SK-N-SH (cell line): Measurements from ENCODE around the gene COL23A1. TPM values are rescaled to one million over a fixed set of nuclear protein-coding genes. Genes with fewer than 3 reads are reported as not detected.
A peak's percentile ranks its signal among the peaks of the same experiment; 100 is the strongest.

Experiments
- CTCF ChIA-PET: fragments of 300-600, 350-600 bp; formaldehyde crosslinking; extraction: SDS; loops from one replicate; lab custom pipeline; 2021; lab: Yijun Ruan, JAX
- POLR2A ChIA-PET: fragments of 350-600 bp; sonication (Branson Sonifier 250); formaldehyde crosslinking; extraction: SDS; loops from one replicate; lab custom pipeline; 2020; ENCODE audit warnings: antibody characterized with exemption, inconsistent platforms; lab: Yijun Ruan, JAX
- DNase-seq: peaks from one replicate; pipeline ENCODE4 v3.0.0; 2012
- H2AFZ ChIP-seq: fragments of 200-600 bp; sonication (generic); 2 replicates; pipeline ENCODE4 v1.8.1; 2016; ENCODE audit warnings: antibody characterized with exemption, mild to moderate bottlenecking, low read depth
- H3F3A ChIP-seq: fragments of 200-600 bp; sonication (generic); replicated peaks from 2 replicates; pipeline ENCODE3; 2016; ENCODE audit warnings: antibody characterized with exemption, mild to moderate bottlenecking; ENCODE audit not compliant: insufficient read depth
- H3K27ac ChIP-seq, 2 experiments: fragments of 200-500 bp in 1 of 2; fragments of 200-600 bp in 1 of 2; sonication (Bioruptor generic) in 1 of 2; sonication (generic), shearing (Covaris generic) in 1 of 2; 2 replicates each; pipeline versions ENCODE4 v1.5.1 to v1.6.1; 2014 to 2016; ENCODE audit warnings: low read depth in 2 of 2, inconsistent platforms in 1 of 2, low read length in 1 of 2, mild to moderate bottlenecking in 1 of 2, mixed read lengths in 1 of 2
- H3K27me3 ChIP-seq: fragments of 200-600 bp; sonication (generic), shearing (Covaris generic); 2 replicates; pipeline ENCODE4 v1.6.1; 2016; ENCODE audit warnings: mixed run types; ENCODE audit not compliant: insufficient read depth
- H3K36me3 ChIP-seq, 2 experiments: fragments of 200-500 bp in 1 of 2; fragments of 200-600 bp in 1 of 2; sonication (Bioruptor generic) in 1 of 2; sonication (generic) in 1 of 2; replicated peaks in 1 of 2; 2 replicates each; pipeline versions ENCODE3 to v1.5.1; 2014 to 2016; ENCODE audit warnings: low read length in 1 of 2, mild to moderate bottlenecking in 1 of 2; ENCODE audit not compliant: insufficient read depth in 2 of 2, control insufficient read depth in 1 of 2
- H3K4me1 ChIP-seq, 2 experiments: fragments of 200-500 bp in 1 of 2; fragments of 200-600 bp in 1 of 2; sonication (Bioruptor generic) in 1 of 2; sonication (generic), shearing (Covaris generic) in 1 of 2; 2 replicates each; pipeline versions ENCODE4 v1.5.1 to v1.6.1; 2014 to 2016; ENCODE audit warnings: low read depth in 1 of 2, low read length in 1 of 2, mixed run types in 1 of 2; ENCODE audit not compliant: insufficient read depth in 2 of 2, control insufficient read depth in 1 of 2
- H3K4me2 ChIP-seq: fragments of 200-600 bp; sonication (generic), shearing (Covaris generic); 2 replicates; pipeline ENCODE4 v1.6.1; 2017; ENCODE audit warnings: mixed run types
- H3K4me3 ChIP-seq, 2 experiments: fragments of 200-500 bp in 1 of 2; fragments of 200-600 bp in 1 of 2; sonication (Bioruptor generic) in 1 of 2; sonication (generic), shearing (Covaris generic) in 1 of 2; 2 replicates each; pipeline versions ENCODE4 v1.5.1 to v1.8.1; 2014 to 2016; ENCODE audit warnings: low read depth in 2 of 2, inconsistent platforms in 1 of 2, low read length in 1 of 2, mild to moderate bottlenecking in 1 of 2, mixed read lengths in 1 of 2, moderate library complexity in 1 of 2
- H3K79me2 ChIP-seq: fragments of 200-600 bp; sonication (generic); 2 replicates; pipeline ENCODE4 v1.8.1; 2017; ENCODE audit warnings: mild to moderate bottlenecking; ENCODE audit not compliant: insufficient read depth
- H3K9ac ChIP-seq: fragments of 200-600 bp; sonication (generic); 2 replicates; pipeline ENCODE4 v1.6.1; 2017; ENCODE audit warnings: mixed run types
- H3K9me2 ChIP-seq: fragments of 200-600 bp; sonication (generic); 2 replicates; pipeline ENCODE4 v1.6.1; 2017; ENCODE audit warnings: mixed run types
- H3K9me3 ChIP-seq: fragments of 200-600 bp; sonication (generic); 2 replicates; pipeline ENCODE4 v1.6.1; 2017; ENCODE audit warnings: mixed run types, mild to moderate bottlenecking, moderate library complexity
- H4K20me1 ChIP-seq: fragments of 200-600 bp; sonication (generic); 2 replicates; pipeline ENCODE4 v1.6.1; 2017; ENCODE audit warnings: mild to moderate bottlenecking, mixed run types; ENCODE audit not compliant: insufficient read depth
- CTCF ChIP-seq: fragments of 200-600 bp; sonication (generic); IDR thresholded peaks from 2 replicates; pipeline ENCODE4 v1.6.1; 2017; ENCODE audit warnings: antibody characterized with exemption, mild to moderate bottlenecking, moderate library complexity
- EP300 ChIP-seq, 2 experiments: IDR thresholded peaks; 2 replicates each; pipeline versions ENCODE4 v1.4.0 to v1.6.1; 2012; ENCODE audit warnings: borderline replicate concordance in 1 of 2, low read depth in 1 of 2, low read length in 1 of 2
- EZH2phosphoT487 ChIP-seq: fragments of 200-600 bp; sonication (generic); IDR thresholded peaks from 2 replicates; pipeline ENCODE4 v1.6.1; 2017; ENCODE audit warnings: low read depth, mixed run types, mild to moderate bottlenecking, antibody characterized with exemption, moderate library complexity, borderline replicate concordance
- FOXJ3 ChIP-seq: sonication (generic); formaldehyde crosslinking; IDR thresholded peaks from 2 replicates; pipeline ENCODE4 v1.5.1; 2020; ENCODE audit warnings: mild to moderate bottlenecking, missing genetic modification reagents
- JUND ChIP-seq: IDR thresholded peaks from 2 replicates; pipeline ENCODE4 v1.4.0; 2012
- MEF2A ChIP-seq: IDR thresholded peaks from 2 replicates; pipeline ENCODE4 v1.4.0; 2012; ENCODE audit warnings: low read depth, borderline replicate concordance
- NFIC ChIP-seq: IDR thresholded peaks from 2 replicates; pipeline ENCODE4 v1.4.0; 2012; ENCODE audit warnings: borderline replicate concordance
- RAD21 ChIP-seq: IDR thresholded peaks from 2 replicates; pipeline ENCODE4 v1.6.1; 2012; ENCODE audit warnings: mild to moderate bottlenecking, low read length
- SIN3A ChIP-seq: IDR thresholded peaks from 2 replicates; pipeline ENCODE4 v1.6.1; 2012; ENCODE audit warnings: low read depth, mild to moderate bottlenecking, low read length, moderate library complexity, borderline replicate concordance
- SMC3 ChIP-seq: IDR thresholded peaks from 2 replicates; pipeline ENCODE4 v1.6.1; 2012; ENCODE audit warnings: low read depth, low read length, improper control_type of control experiment
- TCF12 ChIP-seq: IDR thresholded peaks from 2 replicates; pipeline ENCODE4 v1.4.0; 2012
- USF1 ChIP-seq: IDR thresholded peaks from 2 replicates; pipeline ENCODE4 v1.4.0; 2012; ENCODE audit warnings: low read depth, borderline replicate concordance
- USF2 ChIP-seq: fragments of 150-350 bp; IDR thresholded peaks from 2 replicates; pipeline ENCODE4 v1.6.1; 2017; ENCODE audit warnings: antibody characterized with exemption, low read length, low read depth, borderline replicate concordance
- YY1 ChIP-seq: IDR thresholded peaks from 2 replicates; pipeline ENCODE4 v1.4.0; 2012; ENCODE audit warnings: low read depth, mild to moderate bottlenecking
- WGBS: methylation state at CpG from one replicate; pipeline ENCODE4 v1.1.6; 2017; ENCODE audit warnings: low lambda C conversion rate; 5-methylcytosine and 5-hydroxymethylcytosine counted together
- polyA plus RNA-seq, 3 experiments: library from polyadenylated mRNA; depleted of rRNA; stranded (reverse); fragments of >200 nt; gene quantifications; 2 replicates each; pipeline ENCODE4 v1.2.3, GENCODE V29; 2012
- TF ChIP-seq, protein P1 (sequence below): IDR thresholded peaks from 2 replicates; pipeline ENCODE4 v1.4.0; 2012; ENCODE audit warnings: low read depth
- TF ChIP-seq, protein P2 (sequence below): IDR thresholded peaks from 2 replicates; pipeline ENCODE4; 2012

Gene COL23A1
- polyA plus RNA-seq, 1 of the 3 experiments (the other 2 are of a cell fraction), result 0.10 TPM

- H3K9me2 ChIP-seq, result no peaks in the 10 kb centered on the region
- DNase-seq, result no peak
- H3F3A ChIP-seq, result no peaks in the 10 kb centered on the region
- no peak overlapping the region for H2AFZ ChIP-seq
- TF ChIP-seq CTCF (no peak), USF1 (no peak), SIN3A (no peak), JUND (no peak), USF2 (no peak), NFIC (no peak), SMC3 (no peak), EP300 (IDR thresholded peaks at IDR 0.05; ENCODE audit: borderline replicate concordance in 1 of 2, low read depth in 1 of 2, low read length in 1 of 2) (no peak), YY1 (no peak), EZH2phosphoT487 (no peak), MEF2A (no peak), FOXJ3 (CRISPR knock-in tag) (no peak), RAD21 (no peak), TCF12 (no peak)
- TF ChIP-seq, protein P1, sequence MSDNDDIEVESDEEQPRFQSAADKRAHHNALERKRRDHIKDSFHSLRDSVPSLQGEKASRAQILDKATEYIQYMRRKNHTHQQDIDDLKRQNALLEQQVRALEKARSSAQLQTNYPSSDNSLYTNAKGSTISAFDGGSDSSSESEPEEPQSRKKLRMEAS, result no peak
- TF ChIP-seq, protein P2, sequence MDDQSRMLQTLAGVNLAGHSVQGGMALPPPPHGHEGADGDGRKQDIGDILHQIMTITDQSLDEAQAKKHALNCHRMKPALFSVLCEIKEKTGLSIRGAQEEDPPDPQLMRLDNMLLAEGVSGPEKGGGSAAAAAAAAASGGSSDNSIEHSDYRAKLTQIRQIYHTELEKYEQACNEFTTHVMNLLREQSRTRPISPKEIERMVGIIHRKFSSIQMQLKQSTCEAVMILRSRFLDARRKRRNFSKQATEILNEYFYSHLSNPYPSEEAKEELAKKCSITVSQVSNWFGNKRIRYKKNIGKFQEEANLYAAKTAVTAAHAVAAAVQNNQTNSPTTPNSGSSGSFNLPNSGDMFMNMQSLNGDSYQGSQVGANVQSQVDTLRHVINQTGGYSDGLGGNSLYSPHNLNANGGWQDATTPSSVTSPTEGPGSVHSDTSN, result no peak
- TF ChIP-seq, all 33 proteins: peak for 0
- peaks cover 0 to 63% of the 10 kb centered on the region in 2 experiments; a peak in 1 of 4 replicates for H3K4me1 ChIP-seq
- ChIA-PET CTCF (no interaction called here), POLR2A (no interaction called here)
- no peaks in the 10 kb centered on the region for H3K79me2 ChIP-seq
- WGBS, result 44% methylated on average over 19 of the region's 21 CpGs
- H3K27me3 ChIP-seq, result no peaks in the 10 kb centered on the region
- peak overlapping the region in 1 of 2 experiments; percentile 30; a peak in 1 of 4 replicates for H3K27ac ChIP-seq
- no peak overlapping the region for H3K4me2 ChIP-seq
- no peak overlapping the region for H3K9ac ChIP-seq
- H3K36me3 ChIP-seq, result no peaks in the 10 kb centered on the region
- no peak overlapping the region for H3K4me3 ChIP-seq
- no peaks in the 10 kb centered on the region for H4K20me1 ChIP-seq
- no peaks in the 10 kb centered on the region for H3K9me3 ChIP-seq
Measured at GRCh38 chr5:178377583-178378270, 212.5 kb downstream of the COL23A1 start.
